OCI-LY1 (cell line): ENCODE measurements around the gene DIDO1.

ENCODE experiments used
- EZH2 ChIP-seq: fragments of 200-600 bp; sonication (generic), shearing (Covaris generic); IDR thresholded peaks from 2 replicates; pipeline ENCODE4 v1.8.0; 2017; ENCODE audit warnings: borderline replicate concordance, mixed run types, mild to moderate bottlenecking, antibody characterized with exemption, low read length, moderate library complexity, mixed read lengths
- TF ChIP-seq, protein P1 (sequence below): fragments of 200-600 bp; sonication (generic), shearing (Covaris generic); IDR thresholded peaks from 2 replicates; pipeline ENCODE4 v1.5.1; 2017; ENCODE audit warnings: mild to moderate bottlenecking, antibody characterized with exemption, low read length, moderate library complexity, mixed read lengths

DNA sequence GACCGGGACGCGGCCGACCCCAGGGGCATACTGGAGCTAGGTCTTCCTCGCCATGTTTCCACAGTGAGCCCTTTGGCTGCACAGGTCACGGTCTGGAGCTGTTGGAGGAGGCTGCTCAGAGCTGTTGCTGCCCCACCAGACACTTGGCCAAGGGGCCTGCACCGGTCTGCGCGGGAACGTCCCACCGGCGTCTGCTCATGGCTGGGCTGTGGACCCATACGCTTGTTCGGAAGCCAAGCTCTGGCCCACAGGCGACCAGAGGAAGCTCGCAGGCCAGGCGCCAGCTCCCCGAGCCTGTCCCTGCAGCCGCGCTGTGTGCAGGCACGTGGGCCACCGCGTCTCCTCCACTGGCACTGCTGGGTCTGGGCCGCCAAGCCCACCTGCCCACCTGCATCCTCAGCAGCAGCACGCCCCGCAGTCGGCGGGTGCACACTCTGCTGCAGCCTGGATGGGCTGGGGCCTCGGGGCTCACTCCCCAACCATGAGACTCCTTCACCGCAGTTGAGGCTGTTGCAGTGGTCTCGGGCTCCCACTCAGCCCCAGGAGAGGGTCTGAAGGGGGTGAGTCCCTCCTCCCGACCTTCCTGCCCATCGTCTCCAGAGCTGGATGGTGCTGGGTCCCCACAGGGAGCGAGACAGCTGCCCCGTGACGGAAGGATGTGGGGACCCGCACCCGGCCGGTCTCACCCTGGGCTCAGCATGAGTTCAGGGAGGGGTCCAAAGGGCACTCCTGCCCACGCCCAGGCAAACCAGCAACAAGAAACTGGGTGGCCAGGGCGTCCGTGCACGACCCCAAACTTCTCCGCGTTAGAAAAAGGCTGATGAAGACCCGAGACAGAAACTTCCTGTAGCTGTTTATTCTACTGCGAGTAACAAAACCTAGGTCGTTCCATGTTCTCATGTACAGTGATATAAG, 49.1 kb downstream of the DIDO1 start:
- TF ChIP-seq, protein P1, sequence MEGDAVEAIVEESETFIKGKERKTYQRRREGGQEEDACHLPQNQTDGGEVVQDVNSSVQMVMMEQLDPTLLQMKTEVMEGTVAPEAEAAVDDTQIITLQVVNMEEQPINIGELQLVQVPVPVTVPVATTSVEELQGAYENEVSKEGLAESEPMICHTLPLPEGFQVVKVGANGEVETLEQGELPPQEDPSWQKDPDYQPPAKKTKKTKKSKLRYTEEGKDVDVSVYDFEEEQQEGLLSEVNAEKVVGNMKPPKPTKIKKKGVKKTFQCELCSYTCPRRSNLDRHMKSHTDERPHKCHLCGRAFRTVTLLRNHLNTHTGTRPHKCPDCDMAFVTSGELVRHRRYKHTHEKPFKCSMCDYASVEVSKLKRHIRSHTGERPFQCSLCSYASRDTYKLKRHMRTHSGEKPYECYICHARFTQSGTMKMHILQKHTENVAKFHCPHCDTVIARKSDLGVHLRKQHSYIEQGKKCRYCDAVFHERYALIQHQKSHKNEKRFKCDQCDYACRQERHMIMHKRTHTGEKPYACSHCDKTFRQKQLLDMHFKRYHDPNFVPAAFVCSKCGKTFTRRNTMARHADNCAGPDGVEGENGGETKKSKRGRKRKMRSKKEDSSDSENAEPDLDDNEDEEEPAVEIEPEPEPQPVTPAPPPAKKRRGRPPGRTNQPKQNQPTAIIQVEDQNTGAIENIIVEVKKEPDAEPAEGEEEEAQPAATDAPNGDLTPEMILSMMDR = no peak
- TF ChIP-seq EZH2 = no peak
